HUES64 (cell line): Measurements from ENCODE around the gene AFF3.

Experiments used
- H3K27ac ChIP-seq: 2 replicates; pipeline ENCODE4 v1.7.0; 2013; ENCODE audit warnings: low read depth, low read length, inconsistent platforms
- H3K27me3 ChIP-seq: 2 replicates; pipeline ENCODE4 v1.6.1; 2013; ENCODE audit warnings: mild to moderate bottlenecking, low read length; ENCODE audit not compliant: insufficient read depth
- H3K36me3 ChIP-seq: 2 replicates; pipeline ENCODE4 v1.6.1; 2013; ENCODE audit warnings: mild to moderate bottlenecking, low read length; ENCODE audit not compliant: insufficient read depth
- H3K4me1 ChIP-seq: 2 replicates; pipeline ENCODE4 v1.6.1; 2013; ENCODE audit warnings: mild to moderate bottlenecking, low read length, moderate library complexity; ENCODE audit not compliant: insufficient read depth
- H3K4me3 ChIP-seq: 2 replicates; pipeline ENCODE4 v1.5.1; 2013; ENCODE audit warnings: mild to moderate bottlenecking, low read length, moderate library complexity
- H3K9ac ChIP-seq: 2 replicates; pipeline ENCODE4 v1.6.1; 2013; ENCODE audit warnings: mild to moderate bottlenecking, low read depth, low read length
- H3K9me3 ChIP-seq: 2 replicates; pipeline ENCODE4 v1.6.1; 2013; ENCODE audit warnings: low read depth, low read length; ENCODE audit not compliant: insufficient read depth
- WGBS: fragments of 150-250, 120-280 bp; methylation state at CpG from one replicate; pipeline ENCODE4 v1.1.7; 2013; ENCODE audit warnings: missing lambda C conversion rate; 5-methylcytosine and 5-hydroxymethylcytosine counted together

The AFF3 gene

DNA sequence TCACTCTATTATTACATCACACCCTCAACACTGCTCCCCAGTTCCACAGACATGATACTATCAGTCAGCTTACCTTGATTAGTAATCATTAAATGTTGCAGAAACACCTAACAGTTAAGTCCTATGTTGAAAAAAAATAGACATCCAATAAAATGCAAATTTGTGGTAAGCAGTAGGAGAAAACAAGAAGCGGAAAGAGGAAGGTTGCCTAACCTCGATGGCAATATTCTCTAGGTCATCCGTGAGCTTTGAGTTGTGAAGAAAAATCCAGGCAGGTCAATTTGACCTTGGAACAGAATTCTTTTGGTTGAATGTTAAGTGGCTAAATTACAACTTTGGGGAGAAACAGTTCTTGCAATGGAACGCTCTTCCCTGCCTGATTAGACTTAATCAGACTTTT is 264.4 kb downstream of the AFF3 start:
- Histone ChIP-seq H3K9me3 (no peaks in the 10 kb centered on the region), H3K27ac (no peak overlapping the region), H3K36me3 (no peaks in the 10 kb centered on the region), H3K4me1 (peaks cover 6% of the 10 kb centered on the region; the same call in 1 of the 2 replicates), H3K27me3 (no peaks in the 10 kb centered on the region), H3K4me3 (no peak overlapping the region), H3K9ac (no peak overlapping the region)
- WGBS: 94% methylated on average over 4 of the region's 4 CpGs

DNA sequence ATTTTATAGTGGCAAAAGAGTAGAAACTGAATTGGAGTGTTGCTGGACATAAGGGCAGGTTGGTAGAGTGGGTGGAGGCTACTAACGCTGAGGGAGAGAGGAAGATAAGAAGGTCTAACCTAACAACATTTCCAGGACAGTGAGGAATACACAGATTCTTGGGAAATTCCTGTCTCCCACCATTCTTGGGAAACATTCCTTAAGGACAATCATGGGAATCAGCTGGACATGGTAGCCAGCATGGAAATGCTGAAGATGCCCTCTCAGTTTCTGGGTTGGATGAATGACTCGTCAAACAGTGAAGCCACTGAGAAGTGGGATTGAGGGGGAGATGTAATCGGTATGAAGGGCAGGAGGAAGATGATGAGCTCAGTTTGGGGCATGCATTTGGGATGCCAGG is 265.4 kb downstream of the AFF3 start:
- Histone ChIP-seq H3K4me1 (peaks cover 6% of the 10 kb centered on the region; the same call in 1 of the 2 replicates), H3K27me3 (no peaks in the 10 kb centered on the region), H3K9ac (no peak overlapping the region), H3K4me3 (no peak overlapping the region), H3K27ac (no peak overlapping the region), H3K36me3 (no peaks in the 10 kb centered on the region), H3K9me3 (no peaks in the 10 kb centered on the region)
- WGBS: 92% methylated on average over 3 of the region's 3 CpGs

DNA sequence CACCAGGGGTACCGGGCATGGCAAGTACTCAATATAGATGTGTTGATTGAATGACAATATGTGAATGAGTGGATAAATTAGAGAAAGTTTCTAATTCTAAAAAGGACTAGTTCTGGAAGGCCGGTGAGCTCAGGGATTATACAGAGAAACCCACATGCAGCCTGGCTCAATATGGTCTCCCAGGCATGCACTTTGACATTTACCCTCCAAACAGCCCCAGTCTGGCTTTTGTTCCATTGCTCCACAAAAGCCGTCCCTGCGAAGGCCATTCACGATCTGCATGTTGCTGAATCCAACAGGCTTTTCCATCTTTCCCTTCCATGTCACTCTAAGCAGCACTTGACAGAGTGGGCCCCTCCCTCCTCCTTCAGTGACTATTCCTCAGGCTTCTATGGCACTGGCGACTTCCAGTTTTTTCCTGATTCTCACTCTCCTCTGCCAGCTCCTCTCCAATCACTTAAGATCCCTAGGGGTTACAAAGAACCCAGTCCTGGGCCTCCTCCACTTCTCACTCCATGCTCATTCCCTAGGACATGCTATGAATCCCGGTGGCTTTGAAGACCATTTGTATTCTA is 266.7 kb downstream of the AFF3 start:
- Histone ChIP-seq H3K4me1 (no peaks in the 10 kb centered on the region), H3K9ac (no peak overlapping the region), H3K36me3 (no peaks in the 10 kb centered on the region), H3K27ac (no peak overlapping the region), H3K4me3 (no peak overlapping the region), H3K9me3 (no peaks in the 10 kb centered on the region), H3K27me3 (no peaks in the 10 kb centered on the region)
- 91% methylated on average over 7 of the region's 7 CpGs for WGBS

DNA sequence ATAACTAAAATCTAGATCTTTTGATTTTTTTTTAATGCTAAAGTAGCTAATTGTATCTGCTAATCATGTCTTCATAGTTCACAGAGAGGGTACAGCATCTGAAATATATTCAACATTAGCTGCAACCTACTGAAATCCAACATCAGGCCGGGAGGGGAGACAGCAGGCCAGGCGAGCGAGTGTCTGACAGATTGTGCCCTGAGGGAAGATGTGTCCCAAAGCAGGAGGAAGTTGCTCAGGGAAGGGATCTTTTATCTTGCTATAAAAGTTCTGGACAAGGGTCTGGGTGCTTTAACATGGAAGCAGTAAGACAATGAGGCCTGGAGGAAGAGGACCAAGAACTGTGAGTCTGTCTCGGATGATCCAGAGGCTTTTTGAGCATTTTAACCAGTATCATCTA is 274.1 kb downstream of the AFF3 start:
- H3K4me3 ChIP-seq: no peak overlapping the region
- 76% methylated on average over 4 of the region's 4 CpGs for WGBS
- H3K27me3 ChIP-seq: no peaks in the 10 kb centered on the region
- no peaks in the 10 kb centered on the region for H3K36me3 ChIP-seq
- no peaks in the 10 kb centered on the region; the same call in 1 of the 2 replicates for H3K4me1 ChIP-seq
- no peaks in the 10 kb centered on the region for H3K9me3 ChIP-seq
- H3K27ac ChIP-seq: no peak overlapping the region
- no peak overlapping the region for H3K9ac ChIP-seq

DNA sequence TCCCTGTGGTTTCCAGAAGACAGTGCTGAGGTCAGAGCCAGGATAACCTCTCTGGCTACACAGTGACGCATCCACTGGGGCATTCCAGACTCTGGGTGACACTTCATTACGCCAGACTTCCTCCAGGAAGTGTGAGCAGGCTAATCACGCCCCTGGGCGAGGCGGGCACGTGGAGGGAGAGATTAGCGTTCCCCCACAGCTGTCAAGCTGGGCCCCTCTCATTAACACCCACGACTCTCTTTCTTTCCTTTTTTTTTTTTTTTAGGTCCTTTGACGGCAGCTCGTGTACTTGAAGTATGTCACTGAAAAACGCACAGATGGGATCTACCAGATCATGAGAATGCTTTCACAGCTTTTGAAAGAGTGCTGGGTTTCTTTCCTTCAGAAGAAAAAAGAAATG is 274.6 kb downstream of the AFF3 start:
- no peak overlapping the region for H3K27ac ChIP-seq
- H3K36me3 ChIP-seq: no peaks in the 10 kb centered on the region
- no peaks in the 10 kb centered on the region for H3K27me3 ChIP-seq

DNA sequence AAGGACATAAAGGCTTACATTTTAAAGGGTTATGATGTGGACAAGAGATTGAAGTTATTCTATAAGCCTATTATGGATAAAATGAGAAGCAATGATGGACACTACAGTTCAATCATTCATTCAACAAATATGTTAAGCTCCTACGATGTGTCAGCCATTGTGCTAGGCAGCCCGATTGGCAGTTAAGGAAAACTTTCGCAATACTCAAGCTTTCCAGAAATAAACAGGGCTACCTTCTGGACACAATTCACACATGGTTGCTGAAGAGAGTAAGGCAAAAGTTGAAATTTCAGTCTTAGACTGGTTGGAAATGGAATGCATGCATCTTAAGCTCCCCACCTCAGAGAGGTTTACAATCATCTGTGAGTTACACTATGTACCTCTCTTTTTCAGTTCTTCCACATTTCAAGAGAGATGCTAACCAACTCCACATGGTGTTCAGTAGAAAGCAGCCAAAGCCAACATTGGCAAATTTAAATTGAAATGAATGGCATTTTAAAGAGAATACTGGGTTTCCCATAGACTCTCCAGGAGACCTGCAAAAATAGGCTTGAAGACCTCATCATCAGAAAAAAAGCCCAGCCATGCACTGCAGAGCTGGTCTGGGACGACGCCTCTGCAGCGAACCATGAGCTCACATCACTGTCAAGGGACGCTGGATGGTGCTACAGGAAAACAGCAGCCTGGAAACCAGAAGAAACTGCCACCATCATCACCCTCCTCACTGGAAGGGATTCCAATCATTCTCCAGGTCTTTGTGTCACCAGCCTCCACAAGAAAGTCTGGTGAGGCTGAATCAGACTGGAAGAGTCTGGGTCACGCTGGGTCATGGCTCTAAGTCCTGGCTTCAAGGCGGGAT is 276.3 kb downstream of the AFF3 start:
- Histone ChIP-seq H3K36me3 (no peaks in the 10 kb centered on the region), H3K9ac (no peak overlapping the region), H3K9me3 (no peaks in the 10 kb centered on the region), H3K4me3 (no peak overlapping the region), H3K27me3 (no peaks in the 10 kb centered on the region), H3K4me1 (no peaks in the 10 kb centered on the region; the same call in 1 of the 2 replicates), H3K27ac (no peak overlapping the region)
- WGBS: 87% methylated on average over 9 of the region's 9 CpGs

More for the DNA sequence above, 274.6 kb downstream of the AFF3 start:
- no peaks in the 10 kb centered on the region for H3K9me3 ChIP-seq
- H3K4me3 ChIP-seq: no peak overlapping the region
- no peak overlapping the region for H3K9ac ChIP-seq
- no peaks in the 10 kb centered on the region; the same call in 1 of the 2 replicates for H3K4me1 ChIP-seq
- WGBS: 79% methylated on average over 11 of the region's 11 CpGs

DNA sequence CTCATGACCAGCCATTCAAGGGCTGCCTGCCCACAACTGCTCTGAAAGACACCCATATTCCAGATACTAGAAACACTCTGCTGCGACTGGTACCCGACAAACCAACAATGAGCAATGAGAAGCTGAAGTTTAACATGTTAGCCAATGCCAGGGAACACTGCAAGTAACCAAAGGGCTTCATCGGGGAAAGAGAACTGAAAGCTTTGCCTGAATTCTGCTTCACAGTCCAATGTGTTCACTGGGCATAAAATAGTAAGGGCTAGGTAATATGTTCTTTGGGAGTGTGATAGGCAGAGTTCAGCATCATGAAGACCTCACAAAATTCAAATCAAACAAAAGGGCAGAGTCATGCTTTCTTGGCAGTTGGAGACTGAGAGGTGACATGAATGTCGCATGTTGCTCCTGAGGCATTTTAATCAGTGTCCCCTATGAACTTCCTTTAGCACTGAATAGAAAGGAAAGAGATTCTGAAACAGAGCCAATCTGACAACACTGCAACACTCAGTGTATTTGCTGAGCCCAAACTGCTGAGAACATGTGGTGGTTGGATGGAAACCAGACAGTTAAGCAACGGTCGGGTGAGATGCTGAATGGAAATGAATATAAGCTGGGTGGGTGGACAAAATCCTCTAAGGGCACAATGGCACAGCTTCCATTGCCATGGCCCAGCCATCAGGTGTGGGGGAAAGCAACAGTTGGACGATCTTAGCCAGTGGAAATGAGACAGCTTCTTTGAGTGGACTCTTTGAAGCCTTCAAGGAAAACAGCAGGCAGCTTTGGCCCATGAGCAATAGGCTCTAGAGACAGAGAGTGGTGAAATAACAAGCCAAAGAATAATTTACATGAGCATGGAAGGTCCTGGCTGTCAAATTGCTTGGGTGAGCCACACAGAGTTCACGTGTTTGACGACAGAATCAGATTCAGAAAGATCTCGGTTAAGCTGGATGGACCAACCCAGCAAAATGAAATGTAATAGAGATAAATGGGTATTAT is 277.5 kb downstream of the AFF3 start:
- WGBS: 94% methylated on average over 10 of the region's 10 CpGs
- no peaks in the 10 kb centered on the region for H3K9me3 ChIP-seq
- no peak overlapping the region for H3K4me3 ChIP-seq
- no peaks in the 10 kb centered on the region for H3K27me3 ChIP-seq
- no peaks in the 10 kb centered on the region; the same call in 1 of the 2 replicates for H3K4me1 ChIP-seq
- no peaks in the 10 kb centered on the region for H3K36me3 ChIP-seq
- no peak overlapping the region for H3K9ac ChIP-seq
- H3K27ac ChIP-seq: no peak overlapping the region

DNA sequence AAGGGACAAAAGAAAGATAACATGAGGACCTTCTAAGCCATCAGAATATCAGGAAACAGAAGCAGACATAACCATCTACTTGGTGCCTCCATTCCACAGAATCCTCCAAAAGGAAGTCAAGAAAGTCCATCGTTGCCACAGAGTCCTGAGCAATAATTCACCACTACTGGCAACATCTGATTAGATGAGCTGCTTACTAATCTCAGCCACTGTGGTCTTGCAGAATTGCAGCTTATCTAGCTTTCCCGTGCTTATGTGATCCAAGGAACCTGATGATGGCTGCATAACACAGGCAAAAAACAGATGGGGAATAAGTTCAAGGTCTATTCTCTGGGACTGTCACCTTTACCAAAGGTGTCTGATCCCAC is 278.5 kb downstream of the AFF3 start:
- no peaks in the 10 kb centered on the region for H3K9me3 ChIP-seq
- WGBS: 85% methylated on average over 2 of the region's 2 CpGs
- H3K27ac ChIP-seq: no peak overlapping the region
- no peak overlapping the region for H3K9ac ChIP-seq
- no peaks in the 10 kb centered on the region; the same call in 1 of the 2 replicates for H3K4me1 ChIP-seq
- no peaks in the 10 kb centered on the region for H3K36me3 ChIP-seq
- H3K4me3 ChIP-seq: no peak overlapping the region
- no peaks in the 10 kb centered on the region for H3K27me3 ChIP-seq

DNA sequence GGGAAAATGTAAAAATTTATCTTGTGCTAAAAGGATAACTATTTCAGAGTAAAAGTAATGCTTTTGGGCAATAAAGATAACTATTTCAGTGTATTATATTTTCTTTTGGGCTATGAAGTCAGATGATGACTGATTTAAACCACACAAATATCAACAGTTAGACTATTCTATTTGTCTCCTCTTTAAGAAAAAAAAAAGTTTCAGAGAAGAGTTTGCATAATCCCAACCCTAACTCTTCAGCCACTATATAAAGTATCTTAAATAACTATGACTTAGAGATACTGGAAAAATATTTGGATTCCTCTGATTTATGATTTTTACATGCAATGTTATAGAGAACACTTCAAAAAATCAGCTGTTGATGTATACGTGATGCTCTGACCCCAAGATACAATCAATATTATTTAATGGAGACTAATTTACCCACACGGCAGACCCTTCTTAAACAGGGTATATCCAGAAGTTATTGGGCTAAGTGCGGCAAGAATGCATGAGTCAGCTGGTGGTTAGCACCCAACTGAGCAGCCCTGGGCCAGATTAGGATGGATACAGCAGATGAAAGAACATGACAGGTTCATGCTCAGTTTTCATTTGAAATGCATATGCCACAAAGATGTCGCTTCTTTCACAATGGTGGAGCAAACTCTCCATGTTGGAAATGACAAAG is 279.0 kb downstream of the AFF3 start:
- H3K9ac ChIP-seq: no peak overlapping the region
- H3K27ac ChIP-seq: no peak overlapping the region
- no peaks in the 10 kb centered on the region for H3K36me3 ChIP-seq
- 88% methylated on average over 4 of the region's 4 CpGs for WGBS
- no peaks in the 10 kb centered on the region for H3K27me3 ChIP-seq
- H3K4me1 ChIP-seq: no peaks in the 10 kb centered on the region; the same call in 1 of the 2 replicates
- no peak overlapping the region for H3K4me3 ChIP-seq
- no peaks in the 10 kb centered on the region for H3K9me3 ChIP-seq

DNA sequence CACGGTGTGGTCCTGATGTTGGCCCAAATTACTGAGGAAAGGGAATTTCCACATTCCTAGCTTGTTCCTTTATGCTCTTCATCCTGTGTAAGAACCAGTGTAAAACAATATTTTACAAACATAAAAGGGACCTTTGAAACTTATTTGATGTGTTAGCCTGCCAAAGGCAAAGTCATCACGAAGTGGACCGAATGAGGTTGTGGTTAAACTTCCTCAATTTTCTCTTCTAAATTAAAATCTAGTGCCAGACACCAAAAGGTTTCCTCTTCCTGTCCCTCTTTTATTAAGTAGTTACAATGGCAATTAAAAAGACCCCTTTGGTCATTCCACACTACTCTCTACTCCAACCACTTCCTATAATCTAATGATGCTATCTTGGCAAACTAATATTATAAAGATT is 279.8 kb downstream of the AFF3 start:
- Histone ChIP-seq H3K36me3 (no peaks in the 10 kb centered on the region), H3K4me3 (no peak overlapping the region), H3K9ac (no peak overlapping the region), H3K27me3 (no peaks in the 10 kb centered on the region), H3K27ac (no peak overlapping the region), H3K4me1 (no peaks in the 10 kb centered on the region; the same call in 1 of the 2 replicates), H3K9me3 (no peaks in the 10 kb centered on the region)
- WGBS: 98% methylated on average over 3 of the region's 3 CpGs
